GM18526 (cell line): Measurements from ENCODE around the gene PTPRT.

Experiments
- POLR2A ChIP-seq: IDR thresholded peaks from 3 replicates; pipeline ENCODE4 v1.6.1; 2011; ENCODE audit not compliant: insufficient read length; ENCODE audit errors: extremely low read depth

PTPRT gene

GRCh38 chr20:42742926-42743325 lies 446.8 kb downstream of the PTPRT start:
- no peak for TF ChIP-seq POLR2A

GRCh38 chr20:42741906-42742305 lies 447.8 kb downstream of the PTPRT start:
- no peak for TF ChIP-seq POLR2A

- no peak for TF ChIP-seq POLR2A
Observed at GRCh38 chr20:42740226-42740870, 449.4 kb downstream of the PTPRT start.

DNA sequence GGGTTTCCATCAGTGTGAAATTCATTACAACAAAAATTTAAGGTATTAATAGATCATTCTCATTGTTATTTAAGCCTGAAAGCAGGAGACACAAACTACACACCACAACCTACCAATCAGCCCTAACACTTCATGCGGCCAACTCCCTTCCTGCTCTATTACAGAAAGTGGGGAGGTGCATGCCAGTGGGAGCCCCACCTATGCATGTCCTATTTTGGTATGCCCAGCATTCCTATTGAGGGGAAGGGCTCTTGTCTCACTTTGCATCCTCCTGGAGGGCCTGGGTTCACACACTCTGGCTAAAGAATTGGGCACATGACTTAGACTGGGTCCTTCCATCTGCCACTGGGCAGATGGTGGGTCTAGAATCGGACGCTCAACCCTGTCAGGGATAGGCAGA lies 450.0 kb downstream of the PTPRT start:
- no peak for TF ChIP-seq POLR2A

GRCh38 chr20:42735539-42735938 lies 454.2 kb downstream of the PTPRT start:
- TF ChIP-seq POLR2A = no peak

- no peak for TF ChIP-seq POLR2A
Observed at GRCh38 chr20:42734660-42735368, 454.9 kb downstream of the PTPRT start.

DNA sequence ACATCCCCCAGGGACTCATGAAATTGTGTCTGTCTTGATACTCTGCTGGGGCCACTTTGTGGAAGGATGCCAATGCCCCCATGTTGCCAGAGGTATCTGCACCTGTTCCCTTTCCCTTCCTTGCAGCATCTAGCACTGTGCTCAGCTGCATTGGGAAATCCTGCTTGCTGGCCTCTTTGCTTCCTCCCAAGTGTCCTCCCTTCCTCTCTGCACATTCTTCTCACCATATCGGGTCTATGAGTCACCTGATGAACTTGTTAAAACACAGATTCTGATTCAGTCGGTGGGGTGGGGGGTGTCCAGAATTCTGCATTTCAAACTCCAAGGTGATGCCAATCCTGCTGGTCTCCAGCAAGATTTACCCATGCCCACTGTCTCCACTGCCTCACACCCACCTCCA lies 467.8 kb downstream of the PTPRT start:
- TF ChIP-seq POLR2A = no peak

DNA sequence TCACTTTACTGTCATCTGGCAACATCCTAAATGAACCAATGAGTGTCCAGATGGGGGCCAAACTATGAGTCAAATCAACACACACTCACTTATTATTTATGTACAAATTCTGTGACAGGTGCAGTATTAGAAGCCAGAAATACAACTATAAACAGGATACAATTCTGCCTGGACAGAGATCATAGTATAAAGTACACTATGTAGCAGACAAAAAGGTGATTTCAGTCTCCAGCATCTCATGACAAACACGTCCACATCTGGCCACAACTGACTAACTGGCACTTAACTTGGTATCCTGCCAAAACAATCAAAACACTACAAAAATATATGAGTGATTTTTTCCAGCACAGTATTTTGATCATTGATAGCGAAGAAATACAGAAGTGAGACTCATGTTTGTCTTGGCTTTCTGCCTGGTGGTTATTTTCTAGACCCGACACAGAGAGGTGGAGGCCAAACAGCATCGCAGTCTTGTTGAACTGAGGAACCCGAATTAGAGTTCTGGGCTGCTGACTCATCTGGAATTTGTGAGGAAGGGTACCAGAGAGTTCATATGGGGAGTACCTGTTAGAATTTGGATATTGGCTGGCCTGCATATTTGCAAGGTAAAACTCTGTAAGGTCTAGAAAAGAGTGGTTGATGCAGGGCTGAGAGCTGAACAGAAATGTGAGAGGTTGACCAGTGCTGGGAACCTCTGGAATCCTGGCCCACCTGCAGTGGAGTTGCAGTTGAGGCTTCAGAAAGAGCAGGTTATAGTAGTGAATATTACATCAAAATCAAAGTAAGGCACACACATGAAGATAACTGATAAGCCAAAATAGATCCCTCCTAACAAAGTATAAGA lies 475.2 kb downstream of the PTPRT start:
- TF ChIP-seq POLR2A = no peak

DNA sequence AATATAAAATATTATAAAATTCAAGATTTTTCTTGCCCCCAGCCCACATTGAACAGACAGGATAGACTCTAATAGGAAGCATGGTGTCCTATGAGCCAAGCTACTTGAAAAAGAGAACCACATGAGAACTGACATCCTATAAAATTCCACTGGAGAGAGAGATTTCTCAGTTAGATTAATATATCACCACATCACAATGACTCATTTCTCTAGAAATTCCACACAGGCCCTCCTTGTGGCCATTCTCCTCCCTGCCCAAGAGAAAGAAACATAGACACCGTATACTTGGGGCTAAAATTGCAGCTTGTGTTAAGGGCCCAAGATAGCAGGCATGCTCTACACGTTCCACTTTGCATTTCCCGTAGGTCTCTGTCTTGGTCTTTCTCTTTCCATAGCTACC lies 481.4 kb downstream of the PTPRT start:
- no peak for TF ChIP-seq POLR2A

DNA sequence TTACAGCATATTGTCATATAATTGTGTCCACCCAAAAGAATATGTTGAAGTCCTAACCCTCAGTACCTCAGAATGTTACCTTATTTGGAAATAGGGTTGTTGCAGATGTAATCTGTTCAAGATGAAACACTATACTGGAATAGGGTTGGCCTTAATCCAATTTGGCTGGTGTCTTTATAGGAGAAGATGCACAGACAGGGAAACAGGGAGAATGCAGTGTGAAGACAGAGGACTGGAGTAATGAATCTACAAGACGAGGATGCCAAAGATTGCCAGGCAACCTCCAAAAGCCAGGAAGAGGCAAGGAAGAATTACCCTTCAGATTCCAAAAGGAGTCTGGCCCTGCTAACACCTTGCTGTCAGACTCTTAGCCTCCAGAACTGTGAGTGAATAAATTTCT lies 482.9 kb downstream of the PTPRT start:
- no peak for TF ChIP-seq POLR2A

- no peak for TF ChIP-seq POLR2A
Observed at GRCh38 chr20:42705550-42705949, 484.2 kb downstream of the PTPRT start.

DNA sequence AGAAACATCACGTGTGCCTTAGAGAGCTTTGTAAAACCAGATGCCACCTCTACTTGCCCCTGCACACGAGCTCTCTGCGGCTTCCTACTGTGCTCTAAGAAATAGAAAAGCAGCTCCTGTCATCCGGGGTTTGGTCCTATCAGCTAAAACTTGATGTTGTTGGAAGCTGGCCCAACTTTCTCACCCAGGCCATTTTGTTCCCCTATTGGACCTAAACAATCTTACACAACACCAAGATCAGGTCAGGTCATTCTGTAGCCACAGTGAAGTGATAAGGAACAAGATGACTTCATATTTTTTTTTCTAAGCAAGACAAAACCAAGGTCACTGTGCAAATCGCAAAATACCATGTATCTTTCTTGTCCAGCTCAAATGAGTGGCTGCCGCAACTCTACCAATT lies 486.0 kb downstream of the PTPRT start:
- no peak for TF ChIP-seq POLR2A

- TF ChIP-seq POLR2A = no peak
Observed at GRCh38 chr20:42701948-42702347, 487.8 kb downstream of the PTPRT start.

DNA sequence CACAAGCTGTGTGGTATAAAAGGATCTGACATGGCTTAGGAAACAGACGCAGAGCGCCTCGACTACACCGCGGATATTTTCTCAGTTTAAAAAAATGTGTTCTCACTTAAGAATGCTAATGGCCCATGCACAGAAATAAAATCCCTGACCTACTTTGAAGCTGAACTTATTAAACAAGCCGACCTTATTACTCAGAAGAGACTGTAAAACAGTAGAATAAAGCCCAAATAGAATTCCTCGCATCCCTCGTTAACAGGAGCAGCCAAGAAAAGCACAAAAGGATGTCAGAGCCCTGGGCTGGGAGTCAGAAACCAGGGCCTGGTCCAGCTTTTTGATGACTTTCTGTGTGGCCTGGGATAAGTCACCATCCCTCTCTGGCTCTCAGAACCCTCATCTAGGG lies 489.3 kb downstream of the PTPRT start:
- no peak for TF ChIP-seq POLR2A

GRCh38 chr20:42697962-42698361 lies 491.7 kb downstream of the PTPRT start:
- no peak for TF ChIP-seq POLR2A

GRCh38 chr20:42690842-42691437 lies 498.8 kb downstream of the PTPRT start:
- no peak for TF ChIP-seq POLR2A

GRCh38 chr20:42688576-42688975 lies 501.1 kb downstream of the PTPRT start:
- no peak for TF ChIP-seq POLR2A
